HEK293 (cell line): Measurements from ENCODE around the gene UBALD2.

Experiments
- CTCF ChIA-PET: fragments of 350-600 bp; formaldehyde crosslinking; extraction: SDS; loops from one replicate; lab custom pipeline; 2021; ENCODE audit warnings: antibody characterized with exemption; lab: Yijun Ruan, JAX
- POLR2A ChIA-PET: fragments of 300-600 bp; formaldehyde crosslinking; extraction: SDS; loops from one replicate; lab custom pipeline; 2020; ENCODE audit warnings: antibody characterized with exemption, inconsistent platforms; lab: Yijun Ruan, JAX
- H3K27ac ChIP-seq: fragments of 200-500 bp; sonication (Bioruptor generic); 2 replicates; pipeline ENCODE4 v1.5.1; 2014; ENCODE audit warnings: low read depth, low read length, control low read depth, inconsistent platforms; ENCODE audit errors: extremely low read depth
- H3K36me3 ChIP-seq, 2 experiments: fragments of 200-500 bp in 1 of 2; sonication (Bioruptor generic) in 1 of 2; 1 replicate in 1 of 2; 2 replicates in 1 of 2; pipeline ENCODE4 v1.5.1; 2014 to 2017; ENCODE audit warnings: inconsistent platforms in 2 of 2, low read length in 2 of 2; ENCODE audit not compliant: control insufficient read depth in 2 of 2, insufficient read depth in 1 of 2
- H3K4me1 ChIP-seq: fragments of 200-500 bp; sonication (Bioruptor generic); 2 replicates; pipeline ENCODE4 v1.5.1; 2014; ENCODE audit warnings: mild to moderate bottlenecking, low read length, inconsistent platforms; ENCODE audit not compliant: control insufficient read depth, insufficient read depth
- H3K4me3 ChIP-seq: 2 replicates; pipeline ENCODE4 v1.5.1; 2011; ENCODE audit warnings: low read depth, mild to moderate bottlenecking, control low read depth, low read length, moderate library complexity
- H3K9me3 ChIP-seq: fragments of 200-500 bp; sonication (Bioruptor generic); 2 replicates; pipeline ENCODE4 v1.5.1; 2014; ENCODE audit warnings: low read depth, low read length, inconsistent platforms; ENCODE audit not compliant: control insufficient read depth, insufficient read depth
- GLI4 ChIP-seq: fragments of 450-650 bp; formaldehyde crosslinking; IDR thresholded peaks from 2 replicates; pipeline ENCODE4 v1.5.1; 2016; ENCODE audit warnings: missing biosample characterization, missing genetic modification characterization
- KLF1 ChIP-seq: fragments of 450-650 bp; formaldehyde crosslinking; IDR thresholded peaks from 2 replicates; pipeline ENCODE4 v1.5.1; 2016; ENCODE audit warnings: missing biosample characterization, missing genetic modification characterization
- SP2 ChIP-seq: fragments of 450-650 bp; formaldehyde crosslinking; IDR thresholded peaks from 2 replicates; pipeline ENCODE4 v1.5.1; 2016; ENCODE audit warnings: missing biosample characterization, missing genetic modification characterization
- SP3 ChIP-seq: fragments of 450-650 bp; formaldehyde crosslinking; IDR thresholded peaks from 2 replicates; pipeline ENCODE4 v1.5.1; 2016; ENCODE audit warnings: missing biosample characterization, missing genetic modification characterization
- SP7 ChIP-seq: fragments of 450-650 bp; formaldehyde crosslinking; IDR thresholded peaks from 2 replicates; pipeline ENCODE4 v1.5.1; 2016; ENCODE audit warnings: missing biosample characterization, missing genetic modification characterization
- ZNF121 ChIP-seq: fragments of 450-650 bp; formaldehyde crosslinking; IDR thresholded peaks from 2 replicates; pipeline ENCODE4 v1.5.1; 2016; ENCODE audit warnings: missing biosample characterization, missing genetic modification characterization
- ZNF133 ChIP-seq: fragments of 450-650 bp; formaldehyde crosslinking; IDR thresholded peaks from 2 replicates; pipeline ENCODE4 v1.5.1; 2016; ENCODE audit warnings: missing biosample characterization, missing genetic modification characterization
- ZNF23 ChIP-seq: fragments of 450-650 bp; formaldehyde crosslinking; IDR thresholded peaks from 2 replicates; pipeline ENCODE4 v1.5.1; 2016; ENCODE audit warnings: missing biosample characterization, missing genetic modification characterization, borderline replicate concordance
- ZNF24 ChIP-seq: fragments of 450-650 bp; formaldehyde crosslinking; IDR thresholded peaks from 2 replicates; pipeline ENCODE4 v1.5.1; 2016; ENCODE audit warnings: missing biosample characterization, missing genetic modification characterization
- ZNF311 ChIP-seq: fragments of 450-650 bp; formaldehyde crosslinking; IDR thresholded peaks from 2 replicates; pipeline ENCODE4 v1.5.1; 2017; ENCODE audit warnings: missing biosample characterization, missing genetic modification characterization, borderline replicate concordance
- ZNF391 ChIP-seq: fragments of 450-650 bp; formaldehyde crosslinking; IDR thresholded peaks from 2 replicates; pipeline ENCODE4 v1.5.1; 2016; ENCODE audit warnings: low read depth, missing biosample characterization, missing genetic modification characterization, borderline replicate concordance
- ZNF423 ChIP-seq: fragments of 450-650 bp; formaldehyde crosslinking; IDR thresholded peaks from 2 replicates; pipeline ENCODE4 v1.5.1; 2016; ENCODE audit warnings: missing biosample characterization, missing genetic modification characterization
- ZNF488 ChIP-seq: fragments of 450-650 bp; formaldehyde crosslinking; IDR thresholded peaks from 2 replicates; pipeline ENCODE4 v1.5.1; 2016; ENCODE audit warnings: missing biosample characterization, missing genetic modification characterization
- ZNF549 ChIP-seq: fragments of 450-650 bp; IDR thresholded peaks from 2 replicates; pipeline ENCODE4 v1.5.1; 2018; ENCODE audit warnings: missing biosample characterization, missing genetic modification characterization, mild to moderate bottlenecking, inconsistent platforms, moderate library complexity
- ZNF670 ChIP-seq: fragments of 450-650 bp; formaldehyde crosslinking; IDR thresholded peaks from 2 replicates; pipeline ENCODE4 v1.5.1; 2016; ENCODE audit warnings: missing biosample characterization, missing genetic modification characterization, low read depth
- ZNF704 ChIP-seq: fragments of 450-650 bp; formaldehyde crosslinking; IDR thresholded peaks from 2 replicates; pipeline ENCODE4 v1.5.1; 2016; ENCODE audit warnings: missing biosample characterization, missing genetic modification characterization
- ZSCAN23 ChIP-seq: fragments of 450-650 bp; formaldehyde crosslinking; IDR thresholded peaks from 2 replicates; pipeline ENCODE4 v1.5.1; 2016; ENCODE audit warnings: missing biosample characterization, missing genetic modification characterization
- TF ChIP-seq, protein P1 (sequence below): fragments of 450-650 bp; IDR thresholded peaks from 2 replicates; pipeline ENCODE4 v1.5.1; 2018; ENCODE audit warnings: missing biosample characterization, mild to moderate bottlenecking, missing genetic modification characterization
- TF ChIP-seq, protein P2 (sequence below): fragments of 450-650 bp; formaldehyde crosslinking; optimal IDR thresholded peaks from 2 replicates; pipeline ENCODE3; 2016; ENCODE audit warnings: missing biosample characterization, mild to moderate bottlenecking, missing genetic modification characterization
- TF ChIP-seq, protein P3 (sequence below): fragments of 450-650 bp; formaldehyde crosslinking; IDR thresholded peaks from 2 replicates; pipeline ENCODE4 v1.5.1; 2016; ENCODE audit warnings: missing biosample characterization, missing genetic modification characterization

UBALD2 gene

DNA sequence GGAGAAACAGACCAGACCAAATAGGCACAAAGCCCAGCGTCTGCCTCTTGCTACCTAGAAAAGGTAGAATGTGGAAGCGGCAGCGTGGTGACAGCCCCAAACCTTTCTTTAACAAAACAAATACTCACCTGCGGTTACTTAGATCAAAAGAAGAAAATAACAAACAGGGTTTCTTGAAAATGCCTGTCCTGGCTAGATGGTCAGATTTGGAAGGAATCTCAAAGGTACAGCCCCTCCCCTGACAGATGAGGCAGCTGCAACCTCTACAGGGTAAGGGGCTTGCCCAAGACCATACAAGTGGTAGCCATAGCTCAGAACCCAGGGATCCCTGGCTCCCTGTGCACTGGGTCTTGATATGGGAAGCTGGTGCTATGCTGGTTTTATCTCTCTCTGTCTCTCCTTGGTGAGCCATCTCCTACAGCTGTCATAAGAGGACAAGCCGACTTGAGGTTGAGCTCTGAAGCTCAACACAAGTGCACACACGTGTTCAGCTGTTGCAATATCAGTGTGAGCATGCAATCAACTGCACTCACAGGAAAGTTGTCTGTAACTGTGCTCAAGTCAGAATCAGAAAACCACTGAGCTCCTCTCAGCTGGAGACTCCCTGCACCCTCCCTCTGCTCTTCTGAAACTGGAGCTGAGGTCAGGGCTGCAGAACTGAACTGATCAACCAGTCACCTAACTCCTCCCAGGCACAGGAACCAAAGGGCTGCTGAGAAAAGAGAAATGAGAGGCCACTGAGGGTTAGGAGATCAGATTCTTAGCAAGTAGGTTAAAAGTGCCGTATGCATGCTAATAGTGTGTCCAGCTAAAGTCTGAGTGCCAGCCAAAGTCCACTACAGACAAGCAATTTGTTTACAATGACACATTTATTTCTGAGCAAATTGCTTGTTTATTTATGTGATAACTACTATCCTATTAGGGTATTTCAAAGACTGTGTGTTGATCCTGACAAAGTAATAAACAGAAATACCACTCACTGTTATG, 18.8 kb upstream of the UBALD2 start (continued):
- TF ChIP-seq ZNF488 (tag by site-specific recombination) (no peak), ZNF133 (no peak), ZNF423 (tag by site-specific recombination) (no peak), ZNF549 (tag by site-specific recombination) (no peak), KLF1 (tag by site-specific recombination) (no peak), ZNF704 (tag by site-specific recombination) (no peak), ZNF391 (tag by site-specific recombination) (no peak)
- TF ChIP-seq, protein P1, sequence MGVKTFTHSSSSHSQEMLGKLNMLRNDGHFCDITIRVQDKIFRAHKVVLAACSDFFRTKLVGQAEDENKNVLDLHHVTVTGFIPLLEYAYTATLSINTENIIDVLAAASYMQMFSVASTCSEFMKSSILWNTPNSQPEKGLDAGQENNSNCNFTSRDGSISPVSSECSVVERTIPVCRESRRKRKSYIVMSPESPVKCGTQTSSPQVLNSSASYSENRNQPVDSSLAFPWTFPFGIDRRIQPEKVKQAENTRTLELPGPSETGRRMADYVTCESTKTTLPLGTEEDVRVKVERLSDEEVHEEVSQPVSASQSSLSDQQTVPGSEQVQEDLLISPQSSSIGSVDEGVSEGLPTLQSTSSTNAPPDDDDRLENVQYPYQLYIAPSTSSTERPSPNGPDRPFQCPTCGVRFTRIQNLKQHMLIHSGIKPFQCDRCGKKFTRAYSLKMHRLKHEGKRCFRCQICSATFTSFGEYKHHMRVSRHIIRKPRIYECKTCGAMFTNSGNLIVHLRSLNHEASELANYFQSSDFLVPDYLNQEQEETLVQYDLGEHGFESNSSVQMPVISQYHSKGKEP (tag by site-specific recombination), result peak; percentile 68; the same call in 1 of the 2 replicates
- TF ChIP-seq, protein P2, sequence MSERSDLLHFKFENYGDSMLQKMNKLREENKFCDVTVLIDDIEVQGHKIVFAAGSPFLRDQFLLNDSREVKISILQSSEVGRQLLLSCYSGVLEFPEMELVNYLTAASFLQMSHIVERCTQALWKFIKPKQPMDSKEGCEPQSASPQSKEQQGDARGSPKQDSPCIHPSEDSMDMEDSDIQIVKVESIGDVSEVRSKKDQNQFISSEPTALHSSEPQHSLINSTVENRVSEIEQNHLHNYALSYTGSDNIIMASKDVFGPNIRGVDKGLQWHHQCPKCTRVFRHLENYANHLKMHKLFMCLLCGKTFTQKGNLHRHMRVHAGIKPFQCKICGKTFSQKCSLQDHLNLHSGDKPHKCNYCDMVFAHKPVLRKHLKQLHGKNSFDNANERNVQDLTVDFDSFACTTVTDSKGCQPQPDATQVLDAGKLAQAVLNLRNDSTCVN (tag by site-specific recombination), result no peak

DNA sequence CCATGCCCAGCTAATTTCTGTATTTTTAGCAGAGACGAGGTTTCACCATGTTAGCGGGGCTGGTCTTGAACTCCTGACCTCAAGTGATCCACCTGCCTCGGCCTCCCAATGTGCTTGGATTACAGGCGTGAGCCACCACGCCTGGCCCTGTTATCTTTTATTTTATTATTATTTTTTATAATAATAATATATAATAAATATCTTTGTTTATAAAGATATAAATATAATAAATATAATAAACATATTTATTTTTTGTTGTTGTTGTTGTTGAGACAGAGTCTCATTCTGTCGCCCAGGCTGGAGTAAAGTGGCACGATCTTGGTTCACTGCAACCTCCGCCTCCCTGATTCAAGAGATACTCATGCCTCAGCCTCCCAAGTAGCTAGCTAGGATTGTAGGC, 17.8 kb upstream of the UBALD2 start:
- Histone ChIP-seq H3K4me1 (0 out of 2 replicates have a peak, but pooled peaks cover 4% of the 10 kb centered on the region), H3K9me3 (no peaks in the 10 kb centered on the region), H3K36me3 (no peaks in the 10 kb centered on the region), H3K27ac (no peak overlapping the region), H3K4me3 (no peak overlapping the region)
- no peak for TF ChIP-seq SP3 (tag by site-specific recombination)
- TF ChIP-seq SP7 (tag by site-specific recombination), result no peak
- TF ChIP-seq ZNF23, result no peak
- no peak for TF ChIP-seq KLF1 (tag by site-specific recombination)
- TF ChIP-seq GLI4 (tag by site-specific recombination), result no peak
- TF ChIP-seq ZNF24 (tag by site-specific recombination), result no peak
- no peak for TF ChIP-seq ZNF311 (tag by site-specific recombination)
- TF ChIP-seq, protein P3, sequence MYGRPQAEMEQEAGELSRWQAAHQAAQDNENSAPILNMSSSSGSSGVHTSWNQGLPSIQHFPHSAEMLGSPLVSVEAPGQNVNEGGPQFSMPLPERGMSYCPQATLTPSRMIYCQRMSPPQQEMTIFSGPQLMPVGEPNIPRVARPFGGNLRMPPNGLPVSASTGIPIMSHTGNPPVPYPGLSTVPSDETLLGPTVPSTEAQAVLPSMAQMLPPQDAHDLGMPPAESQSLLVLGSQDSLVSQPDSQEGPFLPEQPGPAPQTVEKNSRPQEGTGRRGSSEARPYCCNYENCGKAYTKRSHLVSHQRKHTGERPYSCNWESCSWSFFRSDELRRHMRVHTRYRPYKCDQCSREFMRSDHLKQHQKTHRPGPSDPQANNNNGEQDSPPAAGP (tag by site-specific recombination), result no peak
- TF ChIP-seq, protein P2 (tag by site-specific recombination), result no peak
- no peak for TF ChIP-seq ZNF670 (tag by site-specific recombination)
- no peak for TF ChIP-seq SP2
- no peak for TF ChIP-seq ZSCAN23 (tag by site-specific recombination)
- TF ChIP-seq ZNF121 (tag by site-specific recombination), result no peak
- ChIA-PET CTCF (interaction anchor here (0.6 to 1.6 kb wide), 7 partner anchors 33 to 757 kb away, joined by 3 to 8 read pairs (median 3); no protein-coding TSS in a partner anchor), POLR2A (interaction anchor here (2.6 kb wide), 1 partner anchor 17 kb away, joined by 16 read pairs; no protein-coding TSS in a partner anchor)
